Gastrocnemius medialis (tissue), 4 donors: ENCODE data around the gene CALN1.

Source experiments
- CTCF ChIP-seq, 5 experiments: fragments of 450-650 bp in 3 of 5; fragments of 200-600 bp in 2 of 5; sonication (generic) in 2 of 5; IDR thresholded peaks in 4 of 5; conservative IDR thresholded peaks in 1 of 5; 1 replicate in 4 of 5; 2 replicates in 1 of 5; pipeline ENCODE4 v1.5.1; 2016 to 2019; ENCODE audit warnings: antibody characterized with exemption in 5 of 5, mild to moderate bottlenecking in 3 of 5, moderate library complexity in 3 of 5
- POLR2A ChIP-seq, 2 donors: fragments of 450-650 bp; IDR thresholded peaks; one replicate each; pipeline ENCODE4 v1.6.1; 2017; ENCODE audit warnings: antibody characterized with exemption in 2 of 2, mild to moderate bottlenecking in 2 of 2, moderate library complexity in 2 of 2

DNA sequence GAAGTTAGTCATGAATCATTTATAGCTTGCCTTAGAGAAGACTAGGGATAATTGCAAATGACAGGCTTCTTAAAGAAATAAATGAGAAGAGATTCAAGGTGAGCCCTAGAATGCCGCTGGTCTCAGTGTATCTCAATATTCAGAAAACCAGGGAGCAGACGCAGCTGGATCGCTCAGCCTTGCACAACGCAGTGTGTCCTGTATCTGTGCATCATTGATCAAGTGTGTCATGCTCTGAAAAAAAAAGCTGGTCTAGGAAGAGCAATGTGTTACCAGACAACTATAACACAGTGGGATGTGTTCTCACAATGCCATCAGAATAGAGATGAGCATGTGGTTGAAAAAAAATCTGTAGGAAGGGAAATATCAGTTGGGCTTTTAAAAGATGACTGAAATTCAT, 230.1 kb downstream of the CALN1 start:
- TF ChIP-seq CTCF (IDR thresholded peaks at IDR 0.05 in 4 of 5, conservative IDR thresholded peaks at IDR 0.05 in 1 of 5) (no peak), POLR2A (IDR thresholded peaks at IDR 0.05) (no peak)
